ENCODE data around the gene PRR5L.
A peak's percentile ranks its signal among the peaks of the same experiment; 100 is the strongest.

Gene PRR5L

GRCh38 chr11:36333897-36334296 lies 37.8 kb downstream of the PRR5L start:
- DNase-seq (ENCODE audit: low read depth), result peak; percentile 10
- H3K4me3 ChIP-seq (ENCODE audit: low read depth, low read length), result no peak overlapping the region
- TF ChIP-seq, protein P1, sequence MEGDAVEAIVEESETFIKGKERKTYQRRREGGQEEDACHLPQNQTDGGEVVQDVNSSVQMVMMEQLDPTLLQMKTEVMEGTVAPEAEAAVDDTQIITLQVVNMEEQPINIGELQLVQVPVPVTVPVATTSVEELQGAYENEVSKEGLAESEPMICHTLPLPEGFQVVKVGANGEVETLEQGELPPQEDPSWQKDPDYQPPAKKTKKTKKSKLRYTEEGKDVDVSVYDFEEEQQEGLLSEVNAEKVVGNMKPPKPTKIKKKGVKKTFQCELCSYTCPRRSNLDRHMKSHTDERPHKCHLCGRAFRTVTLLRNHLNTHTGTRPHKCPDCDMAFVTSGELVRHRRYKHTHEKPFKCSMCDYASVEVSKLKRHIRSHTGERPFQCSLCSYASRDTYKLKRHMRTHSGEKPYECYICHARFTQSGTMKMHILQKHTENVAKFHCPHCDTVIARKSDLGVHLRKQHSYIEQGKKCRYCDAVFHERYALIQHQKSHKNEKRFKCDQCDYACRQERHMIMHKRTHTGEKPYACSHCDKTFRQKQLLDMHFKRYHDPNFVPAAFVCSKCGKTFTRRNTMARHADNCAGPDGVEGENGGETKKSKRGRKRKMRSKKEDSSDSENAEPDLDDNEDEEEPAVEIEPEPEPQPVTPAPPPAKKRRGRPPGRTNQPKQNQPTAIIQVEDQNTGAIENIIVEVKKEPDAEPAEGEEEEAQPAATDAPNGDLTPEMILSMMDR (IDR thresholded peaks at IDR 0.05; ENCODE audit: control insufficient read depth, extremely low read depth, insufficient read depth), result no peak

GRCh38 chr11:36339888-36340287 lies 43.8 kb downstream of the PRR5L start:
- TF ChIP-seq, protein P1 (IDR thresholded peaks at IDR 0.05; ENCODE audit: control insufficient read depth, extremely low read depth, insufficient read depth), result no peak
- DNase-seq (ENCODE audit: low read depth), result no peak
- H3K4me3 ChIP-seq (ENCODE audit: low read depth, low read length), result no peak overlapping the region

DNA sequence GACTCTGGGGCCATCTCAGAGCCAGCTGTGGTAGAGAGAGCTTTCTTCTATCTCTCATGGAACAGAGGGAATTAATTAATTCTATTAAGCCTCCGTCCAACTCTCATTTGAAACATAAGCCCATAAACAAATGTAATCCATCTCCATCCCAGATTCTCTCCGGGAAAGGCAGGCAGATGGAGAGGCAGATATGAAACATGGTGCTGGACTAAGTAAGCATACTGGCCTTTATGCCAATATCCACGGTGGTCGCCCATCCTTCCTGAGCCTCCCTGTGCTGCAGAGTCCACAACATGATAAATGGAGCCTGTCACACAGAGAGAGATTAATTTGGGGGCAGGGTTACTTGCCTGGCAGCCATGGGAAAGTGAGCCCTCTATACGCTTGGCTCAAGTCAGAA lies 44.8 kb downstream of the PRR5L start:
- no peak for DNase-seq (ENCODE audit: low read depth)
- no peak overlapping the region for H3K4me3 ChIP-seq (ENCODE audit: low read depth, low read length)
- TF ChIP-seq, protein P1 (IDR thresholded peaks at IDR 0.05; ENCODE audit: control insufficient read depth, extremely low read depth, insufficient read depth), result no peak

DNA sequence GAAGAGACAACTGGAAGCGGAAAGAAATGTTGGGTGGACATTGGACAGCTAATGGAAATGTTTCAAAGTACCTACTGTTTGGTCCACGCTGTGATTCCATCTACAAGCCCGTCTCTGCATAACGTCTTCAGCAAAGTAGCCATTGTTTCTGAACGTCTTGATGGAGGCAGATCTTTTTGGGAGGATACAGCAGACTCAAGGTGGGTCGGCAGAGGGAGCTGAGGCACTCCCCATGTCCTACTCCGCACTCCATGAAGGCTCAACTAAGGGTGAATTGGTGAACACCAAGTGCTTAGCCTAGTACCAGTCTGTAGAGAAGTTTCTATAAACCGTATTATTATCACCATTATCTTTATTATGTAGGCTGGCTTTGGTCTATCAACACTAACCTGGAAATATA lies 45.8 kb downstream of the PRR5L start:
- TF ChIP-seq, protein P1 (IDR thresholded peaks at IDR 0.05; ENCODE audit: control insufficient read depth, extremely low read depth, insufficient read depth), result no peak
- no peak for DNase-seq (ENCODE audit: low read depth)
- H3K4me3 ChIP-seq (ENCODE audit: low read depth, low read length), result no peak overlapping the region

DNA sequence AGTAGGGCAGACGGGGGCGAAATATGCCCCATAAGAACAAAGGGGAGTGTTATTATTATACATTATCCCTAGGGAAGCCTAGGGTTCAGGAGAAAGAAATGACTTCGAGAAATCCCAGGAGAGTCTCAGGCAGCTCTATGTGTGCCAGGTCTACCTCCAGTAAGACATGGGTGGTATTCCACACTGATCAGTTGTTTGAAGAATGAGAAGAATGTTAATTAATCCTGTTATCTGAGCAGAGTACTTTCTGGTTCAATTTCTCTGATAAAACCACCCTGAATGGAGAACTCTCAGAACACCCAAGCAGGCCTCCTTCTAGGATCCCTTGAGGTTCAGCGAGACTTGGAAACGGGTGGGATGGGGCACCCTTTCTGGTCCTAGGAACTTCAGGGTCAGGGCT lies 46.2 kb downstream of the PRR5L start:
- no peak overlapping the region for H3K4me3 ChIP-seq (ENCODE audit: low read depth, low read length)

DNA sequence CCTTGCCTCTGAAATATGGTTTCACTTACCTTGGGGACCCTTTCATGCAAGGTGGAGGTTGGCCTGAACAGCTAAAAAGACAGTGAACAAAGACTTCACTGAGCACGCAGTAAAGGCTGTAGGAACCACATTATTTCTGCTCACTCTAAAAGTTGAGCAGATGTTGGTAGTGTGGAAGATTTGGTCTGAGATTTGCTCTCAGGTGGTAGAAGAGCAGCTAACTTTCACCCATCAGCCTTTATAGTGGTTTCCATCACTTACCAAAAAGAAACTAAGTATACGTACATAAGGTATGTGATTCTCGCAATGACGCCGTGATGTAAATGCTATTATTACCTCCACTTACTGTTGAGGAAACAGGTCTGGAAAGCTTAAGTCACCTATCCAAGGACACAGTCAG lies 47.3 kb downstream of the PRR5L start:
- TF ChIP-seq, protein P1 (IDR thresholded peaks at IDR 0.05; ENCODE audit: control insufficient read depth, extremely low read depth, insufficient read depth), result no peak
- no peak overlapping the region for H3K4me3 ChIP-seq (ENCODE audit: low read depth, low read length)
- no peak for DNase-seq (ENCODE audit: low read depth)

More for the DNA sequence above, 46.2 kb downstream of the PRR5L start:
- DNase-seq (ENCODE audit: low read depth), result no peak
- TF ChIP-seq, protein P1 (IDR thresholded peaks at IDR 0.05; ENCODE audit: control insufficient read depth, extremely low read depth, insufficient read depth), result no peak

- TF ChIP-seq, protein P1 (IDR thresholded peaks at IDR 0.05; ENCODE audit: control insufficient read depth, extremely low read depth, insufficient read depth), result no peak
- no peak for DNase-seq (ENCODE audit: low read depth)
- no peak overlapping the region for H3K4me3 ChIP-seq (ENCODE audit: low read depth, low read length)
Observed at GRCh38 chr11:36345084-36345511, 49.0 kb downstream of the PRR5L start.
